Esophagus squamous epithelium (tissue), 4 donors: ENCODE measurements around the gene NEFH.

ENCODE experiments used
- CTCF ChIP-seq, 6 experiments: fragments of 450-650 bp in 4 of 6; fragments of 200-600 bp in 2 of 6; sonication (generic) in 2 of 6; IDR thresholded peaks; one replicate each; pipeline ENCODE4 v1.5.1; 2016 to 2019; ENCODE audit warnings: antibody characterized with exemption in 6 of 6, mild to moderate bottlenecking in 4 of 6, moderate library complexity in 4 of 6
- POLR2A ChIP-seq, 4 donors: fragments of 450-650 bp; IDR thresholded peaks; one replicate each; pipeline ENCODE4 v1.6.1; 2017; ENCODE audit warnings: antibody characterized with exemption in 4 of 4, mild to moderate bottlenecking in 4 of 4, moderate library complexity in 3 of 4

- TF ChIP-seq CTCF (IDR thresholded peaks at IDR 0.05) (no peak), POLR2A (IDR thresholded peaks at IDR 0.05) (no peak)
Measured at GRCh38 chr22:29473001-29473400, 7.0 kb upstream of the NEFH start.
